Suprapubic skin (tissue), 4 donors: ENCODE measurements around the gene ABCD4. TPM values are rescaled to one million over a fixed set of nuclear protein-coding genes. Genes with fewer than 3 reads are reported as not detected.

Experiments
- DNase-seq, 2 donors: peaks; one replicate each; pipeline ENCODE4 v3.0.0-alpha.2; 2019; ENCODE audit warnings: low spot score in 2 of 2
- H3K27ac ChIP-seq: fragments of 200-600 bp; sonication (generic); one replicate; pipeline ENCODE4 v1.5.1; 2019
- H3K27me3 ChIP-seq: fragments of 200-600 bp; sonication (generic); one replicate; pipeline ENCODE4 v1.5.1; 2019
- H3K36me3 ChIP-seq: fragments of 200-600 bp; sonication (generic); one replicate; pipeline ENCODE4 v1.5.1; 2019
- H3K4me1 ChIP-seq: fragments of 200-600 bp; sonication (generic); one replicate; pipeline ENCODE4 v1.5.1; 2019
- H3K4me3 ChIP-seq: fragments of 200-600 bp; sonication (generic); one replicate; pipeline ENCODE4 v1.5.1; 2019; ENCODE audit warnings: mild to moderate bottlenecking
- H3K9me3 ChIP-seq: fragments of 200-600 bp; sonication (generic); one replicate; pipeline ENCODE4 v1.5.1; 2019
- CTCF ChIP-seq, 2 donors: fragments of 200-600 bp in 1 of 2; fragments of 450-650 bp in 1 of 2; sonication (generic) in 1 of 2; IDR thresholded peaks; one replicate each; pipeline ENCODE4 v1.5.1; 2016 to 2019; ENCODE audit warnings: antibody characterized with exemption in 2 of 2, mild to moderate bottlenecking in 1 of 2, moderate library complexity in 1 of 2
- EP300 ChIP-seq: sonication (generic); formaldehyde crosslinking; IDR thresholded peaks from one replicate; pipeline ENCODE4 v1.6.1; 2017; ENCODE audit warnings: antibody characterized with exemption
- POLR2A ChIP-seq, 2 donors: fragments of 450-650 bp; IDR thresholded peaks; one replicate each; pipeline ENCODE4 v1.6.1; 2017; ENCODE audit warnings: antibody characterized with exemption in 2 of 2, mild to moderate bottlenecking in 2 of 2, moderate library complexity in 2 of 2
- POLR2AphosphoS5 ChIP-seq, 3 donors: sonication (generic); formaldehyde crosslinking; IDR thresholded peaks; one replicate each; pipeline ENCODE4 v1.6.1; 2017; ENCODE audit warnings: antibody characterized with exemption in 3 of 3
- WGBS: methylation state at CpG from one replicate; pipeline ENCODE4 v1.1.5; 2018; 5-methylcytosine and 5-hydroxymethylcytosine counted together
- total RNA-seq, 4 donors: library from RNA; depleted of rRNA; stranded (reverse); fragments of >200 nt; gene quantifications; one replicate each; pipeline ENCODE4 v1.1.0, GENCODE V29; 2016

The ABCD4 gene
- total RNA-seq, 4 donors from 2014 or later, result 22.2 to 87.5 (median 43.5) TPM

GRCh38 chr14:74241652-74242017 is 61.1 kb downstream of the ABCD4 start:
- Histone ChIP-seq H3K27ac (no peak overlapping the region), H3K9me3 (no peaks in the 10 kb centered on the region), H3K4me3 (peak overlapping the region; percentile 33), H3K36me3 (no peaks in the 10 kb centered on the region), H3K4me1 (peaks cover 26% of the 10 kb centered on the region), H3K27me3 (peaks cover 100% of the 10 kb centered on the region)
- TF ChIP-seq CTCF (IDR thresholded peaks at IDR 0.05), result no peak
- TF ChIP-seq POLR2A (IDR thresholded peaks at IDR 0.05), result no peak
- TF ChIP-seq POLR2AphosphoS5 (IDR thresholded peaks at IDR 0.05), result no peak
- TF ChIP-seq EP300, result no peak
- 12% methylated on average over 14 of the region's 14 CpGs for WGBS
- DNase-seq, result no peak

GRCh38 chr14:74240794-74241651 is 61.7 kb downstream of the ABCD4 start:
- H3K4me1 ChIP-seq, result peaks cover 26% of the 10 kb centered on the region
- peaks cover 93% of the 10 kb centered on the region for H3K27me3 ChIP-seq
- no peaks in the 10 kb centered on the region for H3K9me3 ChIP-seq
- TF ChIP-seq EP300, result no peak
- no peak for TF ChIP-seq POLR2AphosphoS5 (IDR thresholded peaks at IDR 0.05)
- no peak for TF ChIP-seq CTCF (IDR thresholded peaks at IDR 0.05)
- TF ChIP-seq POLR2A (IDR thresholded peaks at IDR 0.05), result no peak
- DNase-seq, result no peak
- 2% methylated on average over 47 of the region's 80 CpGs for WGBS
- peak overlapping the region; percentile 33 for H3K4me3 ChIP-seq
- H3K36me3 ChIP-seq, result no peaks in the 10 kb centered on the region
- H3K27ac ChIP-seq, result no peak overlapping the region

GRCh38 chr14:74239848-74240793 is 62.6 kb downstream of the ABCD4 start:
- WGBS, result 2% methylated on average over 18 of the region's 94 CpGs

GRCh38 chr14:74238974-74239847 is 63.5 kb downstream of the ABCD4 start, which contains the start of gene VSX2:
VSX2 (plus strand) TSS chr14:74239449; CDS start chr14:74239562, 113 bp downstream.
- H3K27me3 ChIP-seq, result peaks cover 76% of the 10 kb centered on the region

More at GRCh38 chr14:74239848-74240793, 62.6 kb downstream of the ABCD4 start:
- Histone ChIP-seq H3K36me3 (no peaks in the 10 kb centered on the region), H3K27ac (no peak overlapping the region), H3K4me3 (peak overlapping the region; percentile 33), H3K4me1 (peaks cover 26% of the 10 kb centered on the region), H3K9me3 (no peaks in the 10 kb centered on the region), H3K27me3 (peaks cover 84% of the 10 kb centered on the region)
- TF ChIP-seq POLR2A (IDR thresholded peaks at IDR 0.05) (no peak), CTCF (IDR thresholded peaks at IDR 0.05) (no peak), POLR2AphosphoS5 (IDR thresholded peaks at IDR 0.05) (no peak), EP300 (no peak)
- DNase-seq, result no peak

More at GRCh38 chr14:74238974-74239847, 63.5 kb downstream of the ABCD4 start, which contains the start of gene VSX2:
- Histone ChIP-seq H3K36me3 (no peaks in the 10 kb centered on the region), H3K4me3 (peak within 1 kb of the TSS; percentile 33), H3K9me3 (no peaks in the 10 kb centered on the region), H3K27ac (no peak within 1 kb of the TSS), H3K4me1 (peaks cover 26% of the 10 kb centered on the region)
- no peak for TF ChIP-seq EP300
- no peak for TF ChIP-seq POLR2A (IDR thresholded peaks at IDR 0.05)
- no peak for TF ChIP-seq CTCF (IDR thresholded peaks at IDR 0.05)
- no peak for TF ChIP-seq POLR2AphosphoS5 (IDR thresholded peaks at IDR 0.05)
- WGBS, result 30% methylated on average over 8 of the region's 40 CpGs
- DNase-seq, result no peak
